Measurements from ENCODE around the gene DHRSX. TPM values are rescaled to one million over a fixed set of nuclear protein-coding genes. Genes with fewer than 3 reads are reported as not detected.
"Not testable (repeated sequence)": the region's sequence is repeated elsewhere in the genome, so short reads cannot be mapped to it uniquely, and the experiment has no call there.

Gene DHRSX
- total and polyA plus RNA-seq, 2 experiments from 2014 or later, result 15.2 to 30.2 TPM

DNA sequence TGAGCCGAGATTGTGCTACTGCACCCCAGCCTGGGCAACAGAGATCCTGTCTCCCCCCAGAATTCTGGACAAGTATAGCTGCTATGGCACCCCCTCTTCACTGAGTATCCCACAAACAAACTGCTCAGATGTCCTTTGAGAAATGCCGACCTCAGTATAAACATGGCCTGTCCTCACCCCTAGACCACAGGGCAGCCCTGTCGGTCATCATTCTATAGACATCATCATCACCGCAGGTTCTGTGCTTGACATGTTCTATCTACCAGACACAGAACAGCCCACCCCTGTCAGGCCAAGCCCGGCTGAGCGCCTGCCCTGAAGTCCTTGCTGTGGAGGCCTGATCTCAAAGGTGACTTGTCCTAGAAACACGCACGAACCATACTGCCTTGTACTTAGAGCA lies 232.9 kb downstream of the DHRSX start:
- Histone ChIP-seq H3K27ac (no peak overlapping the region), H3K4me2 (ENCODE audit: unreplicated experiment) (no peak overlapping the region), H3K36me3 (ENCODE audit: low read depth) (no peaks in the 10 kb centered on the region), H3K9ac (no peak overlapping the region), H3K9me2 (ENCODE audit: insufficient read depth) (no peaks in the 10 kb centered on the region), H4K20me1 (ENCODE audit: insufficient read depth) (no peaks in the 10 kb centered on the region), H3K9me3 (ENCODE audit: low read depth) (no peaks in the 10 kb centered on the region), H3F3A (ENCODE audit: insufficient read depth) (no peaks in the 10 kb centered on the region), H3K79me2 (ENCODE audit: insufficient read depth) (no peaks in the 10 kb centered on the region), H2AFZ (no peak overlapping the region), H3K27me3 (replicated peaks; ENCODE audit: insufficient read depth) (no peaks in the 10 kb centered on the region), H3K4me1 (ENCODE audit: insufficient read depth) (no peaks in the 10 kb centered on the region), H3K4me3 (no peak overlapping the region)
- WGBS, 2 experiments (ENCODE audit: low coverage in 1 of 2, low lambda C conversion rate in 2 of 2, missing lambda C conversion rate in 2 of 2), result 80 to 81% methylated on average over 8 of the region's 8 CpGs
- TF ChIP-seq EZH2 (IDR thresholded peaks at IDR 0.05; ENCODE audit: insufficient read depth, poor library complexity, severe bottlenecking) (no peak), EZH2phosphoT487 (IDR thresholded peaks at IDR 0.05; ENCODE audit: insufficient read depth, low read depth) (no peak)
- in situ Hi-C loops (cut with MboI), result no loop called here
- no peak for DNase-seq

DNA sequence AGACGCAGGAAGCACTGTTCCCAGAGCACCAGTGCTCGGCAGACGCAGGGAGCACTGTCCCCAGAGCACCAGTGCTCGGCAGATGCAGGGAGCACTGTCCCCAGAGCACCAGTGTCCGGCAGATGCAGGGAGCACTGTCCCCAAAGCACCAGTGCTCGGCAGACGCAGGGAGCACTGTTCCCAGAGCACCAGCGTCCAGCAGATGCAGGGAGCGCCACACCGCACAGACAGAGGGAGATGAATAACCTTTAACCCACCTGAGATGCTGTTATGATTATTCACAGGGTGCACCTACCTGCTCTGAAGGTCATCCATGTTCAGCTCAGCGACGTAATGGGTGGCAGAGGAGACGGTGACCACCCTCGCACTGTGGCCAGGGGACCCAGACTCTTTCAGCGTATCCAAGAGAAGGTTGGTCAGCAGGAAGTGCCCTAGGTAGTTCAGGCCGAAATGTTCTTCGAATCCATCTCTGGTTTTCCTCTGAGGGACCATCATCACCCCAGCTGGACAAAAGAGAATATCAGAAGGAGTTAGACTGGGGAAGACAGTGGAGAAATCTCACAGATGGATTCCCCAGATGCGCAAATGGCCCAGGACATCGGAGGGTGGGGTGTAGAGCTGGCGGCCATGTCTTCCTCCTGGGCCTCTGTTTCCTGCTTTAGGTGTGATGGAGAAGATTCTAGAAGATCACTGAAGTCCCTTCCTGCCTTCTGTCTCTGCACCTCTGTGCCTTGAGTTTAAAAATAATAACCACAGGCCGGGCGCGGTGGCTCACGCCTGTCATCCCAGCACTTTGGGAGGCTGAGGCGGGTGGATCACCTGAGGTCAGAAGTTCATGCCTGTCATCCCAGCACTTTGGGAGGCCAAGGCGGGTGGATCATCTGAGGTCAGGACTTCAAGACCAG lies 234.1 kb downstream of the DHRSX start:
- no peaks in the 10 kb centered on the region for H3K9me3 ChIP-seq (ENCODE audit: low read depth)
- H3K27ac ChIP-seq, result no peak overlapping the region
- H4K20me1 ChIP-seq (ENCODE audit: insufficient read depth), result no peaks in the 10 kb centered on the region
- H3K4me1 ChIP-seq (ENCODE audit: insufficient read depth), result no peaks in the 10 kb centered on the region
- H3K79me2 ChIP-seq (ENCODE audit: insufficient read depth), result no peaks in the 10 kb centered on the region
- no peak for DNase-seq
- H3K9ac ChIP-seq, result no peak overlapping the region
- no peak overlapping the region for H3K4me2 ChIP-seq (ENCODE audit: unreplicated experiment)
- H3F3A ChIP-seq (ENCODE audit: insufficient read depth), result no peaks in the 10 kb centered on the region
- 90 to 96% methylated on average over 21 to 26 of the region's 26 CpGs for WGBS, 2 experiments (ENCODE audit: low coverage in 1 of 2, low lambda C conversion rate in 2 of 2, missing lambda C conversion rate in 2 of 2)
- in situ Hi-C loops (cut with MboI), result no loop called here
- H2AFZ ChIP-seq, result no peak overlapping the region
- no peaks in the 10 kb centered on the region for H3K36me3 ChIP-seq (ENCODE audit: low read depth)
- H3K27me3 ChIP-seq (replicated peaks; ENCODE audit: insufficient read depth), result no peaks in the 10 kb centered on the region
- no peak for TF ChIP-seq EZH2phosphoT487 (IDR thresholded peaks at IDR 0.05; ENCODE audit: insufficient read depth, low read depth)
- TF ChIP-seq EZH2 (IDR thresholded peaks at IDR 0.05; ENCODE audit: insufficient read depth, poor library complexity, severe bottlenecking), result no peak
- H3K4me3 ChIP-seq, result no peak overlapping the region
- no peaks in the 10 kb centered on the region for H3K9me2 ChIP-seq (ENCODE audit: insufficient read depth)

DNA sequence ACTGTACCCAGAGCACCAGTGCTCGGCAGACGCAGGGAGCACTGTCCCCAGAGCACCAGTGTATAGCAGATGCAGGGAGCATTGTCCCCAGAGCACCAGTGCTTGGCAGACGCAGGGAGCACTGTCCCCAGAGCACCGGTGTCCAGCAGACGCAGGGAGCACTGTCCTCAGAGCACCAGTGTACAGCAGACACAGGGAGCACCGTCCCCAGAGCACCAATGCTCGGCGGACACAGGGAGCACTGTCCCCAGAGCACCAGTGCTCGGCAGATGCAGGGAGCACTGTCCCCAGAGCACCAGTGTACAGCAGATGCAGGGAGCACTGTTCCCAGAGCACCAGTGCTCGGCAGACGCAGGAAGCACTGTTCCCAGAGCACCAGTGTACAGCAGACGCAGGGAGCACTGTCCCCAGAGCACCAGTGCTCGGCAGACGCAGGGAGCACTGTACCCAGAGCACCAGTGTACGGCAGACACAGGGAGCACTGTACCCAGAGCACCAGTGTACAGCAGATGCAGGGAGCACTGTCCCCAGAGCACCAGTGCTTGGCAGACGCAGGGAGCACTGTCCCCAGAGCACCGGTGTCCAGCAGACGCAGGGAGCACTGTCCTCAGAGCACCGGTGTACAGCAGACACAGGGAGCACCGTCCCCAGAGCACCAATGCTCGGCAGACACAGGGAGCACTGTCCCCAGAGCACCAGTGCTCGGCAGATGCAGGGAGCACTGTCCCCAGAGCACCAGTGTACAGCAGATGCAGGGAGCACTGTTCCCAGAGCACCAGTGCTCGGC lies 234.9 kb downstream of the DHRSX start:
- DNase-seq; H3K9me3 ChIP-seq (ENCODE audit: low read depth); H3F3A ChIP-seq (ENCODE audit: insufficient read depth); H3K36me3 ChIP-seq (ENCODE audit: low read depth); in situ Hi-C loops (cut with MboI); H3K4me3 ChIP-seq; H3K27me3 ChIP-seq (replicated peaks; ENCODE audit: insufficient read depth); H4K20me1 ChIP-seq (ENCODE audit: insufficient read depth); H2AFZ ChIP-seq; H3K79me2 ChIP-seq (ENCODE audit: insufficient read depth); H3K9me2 ChIP-seq (ENCODE audit: insufficient read depth); H3K4me1 ChIP-seq (ENCODE audit: insufficient read depth); H3K9ac ChIP-seq; H3K27ac ChIP-seq; H3K4me2 ChIP-seq (ENCODE audit: unreplicated experiment): not testable (repeated sequence)
- WGBS, 2 experiments (ENCODE audit: low coverage in 1 of 2, low lambda C conversion rate in 2 of 2, missing lambda C conversion rate in 2 of 2), result 94 to 98% methylated on average over 14 to 18 of the region's 23 CpGs

DNA sequence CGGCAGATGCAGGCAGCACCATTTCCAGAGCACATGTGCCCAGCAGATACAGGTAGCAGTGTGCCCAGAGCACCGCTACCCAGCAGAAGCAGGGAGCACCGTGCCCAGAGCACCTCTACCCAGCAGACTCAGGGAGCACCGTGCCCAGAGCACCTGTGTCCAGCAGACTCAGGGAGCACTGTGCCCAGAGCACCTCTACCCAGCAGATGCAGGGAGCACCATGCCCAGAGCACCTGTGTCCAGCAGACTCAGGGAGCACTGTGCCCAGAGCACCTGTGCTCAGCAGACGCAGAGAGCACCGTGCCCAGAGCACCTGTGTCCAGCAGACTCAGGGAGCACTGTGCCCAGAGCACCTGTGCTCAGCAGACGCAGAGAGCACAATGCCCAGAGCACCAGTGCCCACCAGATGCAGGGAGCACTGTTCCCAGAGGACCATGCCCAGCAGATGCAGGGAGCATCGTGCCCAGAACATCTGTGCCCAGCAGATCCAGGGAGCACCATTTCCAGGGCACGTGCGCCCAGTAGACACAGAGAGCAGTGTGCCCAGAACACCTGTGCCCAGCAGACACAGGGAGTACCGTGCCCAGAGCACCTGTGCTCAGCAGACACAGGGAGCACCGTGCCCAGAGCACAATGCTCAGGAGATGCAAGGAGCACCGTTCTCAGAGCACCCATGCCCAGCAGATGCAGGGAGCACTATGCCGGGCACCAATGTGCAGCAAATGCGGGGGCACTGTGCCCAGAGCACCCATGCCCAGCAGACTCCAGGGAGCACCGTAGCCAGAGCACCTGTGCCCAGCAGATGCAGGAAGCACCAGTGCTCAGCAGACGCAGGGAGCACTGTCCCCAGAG lies 236.4 kb downstream of the DHRSX start:
- no peak overlapping the region for H3K9ac ChIP-seq
- H3K9me3 ChIP-seq (ENCODE audit: low read depth), result no peaks in the 10 kb centered on the region
- in situ Hi-C loops (cut with MboI), result no loop called here
- H3K27ac ChIP-seq, result no peak overlapping the region
- no peak overlapping the region for H3K4me3 ChIP-seq
- no peak for DNase-seq
- H3K27me3 ChIP-seq (replicated peaks; ENCODE audit: insufficient read depth), result no peaks in the 10 kb centered on the region
- H2AFZ ChIP-seq, result no peak overlapping the region
- H3K36me3 ChIP-seq (ENCODE audit: low read depth), result no peaks in the 10 kb centered on the region
- no peaks in the 10 kb centered on the region for H3K4me1 ChIP-seq (ENCODE audit: insufficient read depth)
- TF ChIP-seq EZH2phosphoT487 (IDR thresholded peaks at IDR 0.05; ENCODE audit: insufficient read depth, low read depth) (no peak), EZH2 (IDR thresholded peaks at IDR 0.05; ENCODE audit: insufficient read depth, poor library complexity, severe bottlenecking) (no peak)
- H4K20me1 ChIP-seq (ENCODE audit: insufficient read depth), result no peaks in the 10 kb centered on the region
- no peak overlapping the region for H3K4me2 ChIP-seq (ENCODE audit: unreplicated experiment)
- no peaks in the 10 kb centered on the region for H3K9me2 ChIP-seq (ENCODE audit: insufficient read depth)
- no peaks in the 10 kb centered on the region for H3F3A ChIP-seq (ENCODE audit: insufficient read depth)
- H3K79me2 ChIP-seq (ENCODE audit: insufficient read depth), result no peaks in the 10 kb centered on the region
- 80 to 83% methylated on average over 17 of the region's 17 CpGs for WGBS, 2 experiments (ENCODE audit: low coverage in 1 of 2, low lambda C conversion rate in 2 of 2, missing lambda C conversion rate in 2 of 2)

Data from GM23248 (cell line).